HS-27A (cell line): Measurements from ENCODE around the gene MSANTD2.

Experiments used
- DNase-seq: peaks from one replicate; pipeline ENCODE4 v3.0.0-alpha.2; 2012; ENCODE audit warnings: low read depth, missing footprints

The MSANTD2 gene

DNA sequence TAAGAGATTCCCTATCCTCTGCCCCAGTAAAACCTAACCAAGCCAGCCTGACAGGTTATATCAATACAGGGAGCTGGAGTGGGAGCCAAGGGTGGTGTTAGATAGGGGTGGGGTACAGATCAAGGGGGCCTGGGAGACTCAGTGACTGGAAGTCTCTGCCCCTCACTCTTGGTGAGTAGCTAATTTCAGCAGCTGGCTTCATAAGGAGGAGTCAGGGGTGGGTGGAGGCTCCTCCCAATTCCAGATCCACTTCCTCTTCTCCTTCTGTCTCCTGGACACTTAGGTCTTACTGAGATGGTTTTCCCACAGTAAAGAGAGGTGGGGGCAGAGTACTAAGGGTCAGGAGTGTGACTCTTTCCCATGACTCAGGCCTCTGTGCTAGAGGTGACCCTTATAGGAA lies 47.0 kb downstream of the MSANTD2 start:
- no peak for DNase-seq

DNA sequence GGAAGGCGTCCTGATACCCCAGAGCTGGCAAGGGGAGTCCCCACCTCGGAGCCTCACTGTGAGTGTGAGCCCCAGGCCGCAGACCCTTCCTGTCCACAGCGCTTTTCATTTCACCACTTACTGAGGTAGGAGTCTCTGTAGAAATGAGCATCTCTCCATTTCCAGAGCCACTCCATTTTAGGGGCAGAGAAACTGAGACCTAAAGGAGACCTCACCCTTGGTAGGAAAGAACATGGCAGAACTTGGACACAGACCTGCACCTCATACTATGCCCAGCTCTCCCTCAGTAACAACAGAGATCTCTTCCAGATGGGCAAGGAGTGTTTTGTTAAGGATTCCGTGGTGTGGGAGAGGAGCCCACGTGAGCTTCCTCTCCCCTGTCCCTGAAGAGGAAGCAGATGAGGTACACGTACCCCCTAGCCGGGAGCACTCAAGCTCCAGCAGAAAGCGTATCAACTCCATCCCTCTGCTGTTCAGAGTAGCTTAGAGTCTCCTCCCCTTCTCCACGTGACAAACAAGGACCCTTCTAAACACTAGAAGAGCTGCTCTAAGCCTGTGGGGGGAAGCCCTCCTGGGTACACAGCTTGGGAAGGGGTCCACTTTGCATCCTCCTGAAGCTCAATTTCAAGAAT lies 47.6 kb downstream of the MSANTD2 start:
- no peak for DNase-seq

DNA sequence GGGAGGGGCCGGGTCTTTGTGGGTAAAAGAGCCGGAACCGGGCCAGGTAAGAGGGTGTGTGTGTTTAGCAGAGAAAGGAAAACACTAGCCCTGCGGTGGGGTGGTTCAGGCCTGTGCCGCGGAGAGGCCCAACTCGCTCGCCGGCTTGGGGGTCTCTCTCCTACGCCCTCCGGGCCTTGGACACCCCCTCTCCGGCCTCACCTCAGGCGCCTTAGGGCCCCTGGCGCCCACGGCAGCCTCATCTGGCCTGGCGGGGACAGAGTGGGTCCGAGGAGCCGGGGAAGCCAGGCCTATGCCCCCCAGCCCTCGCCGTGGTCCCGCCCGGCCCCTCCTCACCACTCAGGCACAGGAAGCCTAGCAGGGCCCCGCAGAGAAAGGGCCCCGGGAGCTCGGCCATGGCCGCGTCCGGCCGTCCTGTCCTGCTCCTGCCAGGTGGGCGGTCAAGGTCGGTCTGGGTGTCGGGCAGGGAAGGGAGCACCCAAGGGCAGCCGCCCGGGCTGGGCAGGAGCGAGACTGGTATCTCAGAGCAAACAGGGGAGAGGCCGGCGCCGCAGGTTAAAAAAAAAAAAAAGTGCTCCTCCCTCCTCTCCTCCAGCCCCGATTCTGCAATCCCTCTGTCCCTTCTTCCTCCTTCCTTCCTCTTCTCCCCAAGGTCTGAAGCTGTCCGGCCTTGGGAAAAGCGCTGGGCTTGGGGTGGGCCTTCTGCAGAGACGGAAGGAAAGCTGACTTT lies 48.3 kb downstream of the MSANTD2 start, which contains the start of gene VSIG2:
TSS of gene VSIG2 (minus strand) at position 515 of the 730 bp plus-strand sequence. CDS start at position 397, 118 bp downstream.
- no peak for DNase-seq

DNA sequence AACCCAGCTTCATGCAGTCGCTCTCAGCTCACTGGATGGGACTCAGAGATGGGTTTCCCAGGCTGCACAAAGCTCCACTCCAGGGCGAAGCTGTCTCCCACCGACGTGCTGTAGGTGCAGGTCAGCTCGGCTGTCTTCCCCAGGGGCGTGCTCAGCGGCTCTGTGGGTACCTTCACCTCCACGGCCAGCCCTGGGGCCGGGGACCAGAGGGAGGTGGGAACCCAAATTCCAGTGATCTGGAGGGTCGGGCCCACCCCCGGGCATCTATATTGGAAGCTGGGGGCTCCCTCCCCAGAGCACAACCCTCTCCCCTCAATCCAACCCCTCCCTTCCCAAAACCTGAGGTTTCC lies 48.8 kb downstream of the MSANTD2 start:
- DNase-seq, result no peak

DNA sequence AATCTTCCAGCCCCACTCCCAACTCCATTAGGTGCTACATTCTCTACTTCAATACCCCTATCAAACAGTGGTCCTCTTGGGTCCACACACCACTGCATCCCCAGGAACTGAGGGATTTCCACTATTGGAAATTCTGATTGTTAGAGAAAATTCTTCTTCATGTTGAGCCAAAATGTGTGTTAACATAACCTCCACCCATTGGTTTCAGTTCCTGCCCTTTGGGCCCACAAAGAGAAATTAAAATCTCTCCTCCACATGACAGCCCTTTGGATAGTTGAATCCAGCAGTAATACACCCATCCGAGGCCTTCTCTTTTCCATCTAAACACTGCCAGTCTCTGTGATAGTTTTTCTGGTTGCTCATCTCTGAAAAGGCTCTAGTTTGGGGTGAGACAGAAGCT lies 50.3 kb downstream of the MSANTD2 start:
- no peak for DNase-seq

DNA sequence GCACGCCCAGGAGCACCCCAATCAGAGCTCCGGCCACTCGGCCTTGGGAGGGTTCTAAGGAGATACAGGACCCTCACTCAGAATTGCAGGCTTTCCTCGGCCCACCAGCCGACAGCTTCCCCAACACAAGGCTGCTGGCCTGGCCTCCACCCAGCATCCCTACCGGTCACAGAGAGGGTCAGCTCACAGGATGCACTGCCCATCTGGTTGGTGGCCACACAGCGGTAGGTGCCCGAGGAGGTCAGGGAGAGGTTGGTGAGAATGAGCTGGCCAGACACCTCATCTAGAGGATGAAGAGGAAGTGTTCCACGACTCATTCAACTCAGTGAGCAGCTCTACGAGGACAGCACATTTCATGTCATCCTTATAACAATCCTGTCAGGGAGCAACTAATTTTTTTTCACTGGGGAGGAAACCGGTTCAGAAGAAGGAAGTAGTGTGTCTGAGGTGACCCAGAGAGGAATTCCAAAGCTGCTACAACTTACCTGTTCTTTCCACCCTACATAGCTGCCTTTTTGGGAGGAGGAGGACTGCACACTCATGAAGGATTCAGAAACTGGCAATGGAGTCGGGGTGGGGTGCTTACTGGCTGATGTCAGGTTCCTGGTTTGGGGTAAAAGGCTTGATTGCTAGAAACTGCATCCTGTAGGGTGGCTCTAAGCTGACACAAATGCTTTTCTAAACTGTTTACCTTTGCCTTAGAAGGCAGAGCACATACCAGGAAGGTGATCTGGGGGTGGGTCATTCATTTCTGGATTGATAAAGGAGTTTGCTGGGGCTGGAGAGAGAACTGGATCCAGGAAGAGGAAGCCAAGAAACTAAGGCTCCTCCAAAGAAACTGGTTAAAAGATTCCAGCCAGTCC lies 51.5 kb downstream of the MSANTD2 start:
- DNase-seq, result no peak

GRCh38 chr11:124748100-124748418 lies 52.1 kb downstream of the MSANTD2 start:
- no peak for DNase-seq

- DNase-seq, result no peak
Measured at GRCh38 chr11:124747406-124748099, 52.7 kb downstream of the MSANTD2 start.

GRCh38 chr11:124746621-124747243 lies 53.5 kb downstream of the MSANTD2 start:
- no peak for DNase-seq

DNA sequence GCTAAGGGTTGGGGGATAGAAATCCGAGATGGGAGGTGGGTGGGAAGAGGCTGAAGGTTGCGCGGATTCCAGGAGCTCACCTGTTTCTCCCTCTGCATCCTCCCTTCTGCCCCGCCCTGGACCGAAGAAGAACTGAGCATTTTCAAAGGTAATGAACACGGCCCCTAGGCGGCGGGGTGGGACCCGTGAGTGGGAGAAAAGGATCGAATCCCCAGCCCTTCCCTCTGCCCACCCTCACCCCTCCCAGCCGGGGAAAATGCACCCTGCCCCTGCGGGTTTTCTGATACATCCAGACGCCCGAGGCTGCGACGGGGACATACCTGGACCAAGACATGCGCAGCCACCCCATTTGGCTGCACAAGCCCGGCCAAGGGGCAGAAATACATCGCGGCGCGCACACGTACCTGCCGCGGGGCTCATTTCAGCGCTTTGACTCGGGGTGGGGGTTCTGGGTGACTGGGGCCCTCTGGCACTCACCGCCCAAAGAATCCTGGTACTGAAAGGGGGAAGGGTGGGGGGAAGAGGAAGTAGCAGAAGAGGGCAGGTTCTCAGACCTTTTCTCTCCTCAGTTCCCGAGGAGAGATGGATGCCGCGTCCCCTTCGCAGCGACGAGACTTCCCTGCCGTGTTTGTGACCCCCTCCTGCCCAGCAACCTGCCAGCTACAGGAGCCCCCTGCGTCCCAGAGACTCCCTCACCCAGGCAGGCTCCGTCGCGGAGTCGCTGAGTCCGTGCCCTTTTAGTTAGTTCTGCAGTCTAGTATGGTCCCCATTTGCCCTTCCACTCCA lies 54.2 kb downstream of the MSANTD2 start:
- DNase-seq, result no peak

GRCh38 chr11:124745270-124745834 lies 54.9 kb downstream of the MSANTD2 start:
- DNase-seq, result no peak

DNA sequence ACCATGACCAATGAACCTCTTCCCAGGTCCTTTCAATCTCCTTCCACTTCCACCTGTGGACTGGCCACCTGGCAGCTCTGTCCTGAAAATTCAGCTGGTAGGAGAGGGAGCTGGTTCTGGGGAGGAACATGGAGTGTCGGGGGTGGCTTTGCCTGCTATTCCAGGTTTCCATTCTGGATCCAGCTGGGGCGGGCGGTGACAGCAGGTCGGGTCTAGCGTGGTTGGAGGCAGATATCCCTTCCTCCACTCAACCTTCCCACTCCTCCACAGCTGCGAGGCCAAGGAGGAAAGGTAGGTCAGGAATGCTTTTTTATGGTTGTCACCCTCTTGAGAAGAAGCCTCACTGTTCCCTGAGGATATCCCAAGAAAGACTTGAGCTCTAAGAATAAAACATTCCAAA lies 57.2 kb downstream of the MSANTD2 start:
- no peak for DNase-seq

GRCh38 chr11:124742555-124742954 lies 57.7 kb downstream of the MSANTD2 start:
- no peak for DNase-seq

- DNase-seq, result no peak
Measured at GRCh38 chr11:124740277-124740882, 59.8 kb downstream of the MSANTD2 start.

DNA sequence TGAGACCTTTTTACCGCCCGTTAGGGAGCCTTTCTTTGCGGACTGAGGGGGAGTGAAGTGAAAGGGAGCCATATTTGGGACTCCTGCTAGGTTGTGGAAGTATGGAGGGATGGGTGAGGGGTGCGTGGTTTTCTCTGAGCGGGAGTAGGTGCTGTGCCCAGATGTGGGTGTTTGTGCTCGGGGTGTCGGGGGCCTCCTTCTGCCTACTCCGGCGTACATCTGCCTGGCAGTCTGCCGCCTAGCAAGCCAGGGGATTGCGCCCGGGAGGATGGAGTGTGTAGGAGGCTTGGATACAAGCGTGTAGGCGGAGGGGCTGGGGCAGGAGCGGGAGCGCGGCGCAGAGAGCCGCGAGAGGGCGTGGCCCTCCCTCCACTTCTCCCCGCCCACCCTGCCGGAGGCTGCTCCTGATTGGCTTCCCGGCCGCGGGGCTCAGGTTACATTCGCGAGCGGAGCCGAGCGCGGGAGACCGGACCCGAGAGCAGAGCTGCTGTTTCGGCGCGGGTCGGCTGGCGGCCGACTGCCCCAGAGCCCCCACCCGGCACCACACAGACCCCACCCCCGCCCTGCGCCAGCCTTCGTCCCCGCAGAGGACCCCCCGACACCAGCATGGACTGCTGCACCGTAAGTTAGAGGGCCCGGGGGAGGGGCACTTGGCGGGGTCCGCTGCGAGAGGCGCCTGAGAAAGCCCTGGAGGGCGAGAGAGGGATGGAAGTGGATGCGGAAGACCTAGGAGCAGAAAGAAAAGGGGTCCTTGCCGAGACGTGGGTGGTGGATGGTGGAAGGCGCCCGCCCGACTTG lies 60.5 kb downstream of the MSANTD2 start, which contains the start of gene NRGN:
TSS of gene NRGN (plus strand) at position 464 of the 798 bp plus-strand sequence. CDS start at position 607, 143 bp downstream.
- peak; percentile 35 for DNase-seq

- no peak for DNase-seq
Measured at GRCh38 chr11:124738713-124739478, 61.3 kb downstream of the MSANTD2 start.

GRCh38 chr11:124737638-124738305 lies 62.4 kb downstream of the MSANTD2 start:
- no peak for DNase-seq

DNA sequence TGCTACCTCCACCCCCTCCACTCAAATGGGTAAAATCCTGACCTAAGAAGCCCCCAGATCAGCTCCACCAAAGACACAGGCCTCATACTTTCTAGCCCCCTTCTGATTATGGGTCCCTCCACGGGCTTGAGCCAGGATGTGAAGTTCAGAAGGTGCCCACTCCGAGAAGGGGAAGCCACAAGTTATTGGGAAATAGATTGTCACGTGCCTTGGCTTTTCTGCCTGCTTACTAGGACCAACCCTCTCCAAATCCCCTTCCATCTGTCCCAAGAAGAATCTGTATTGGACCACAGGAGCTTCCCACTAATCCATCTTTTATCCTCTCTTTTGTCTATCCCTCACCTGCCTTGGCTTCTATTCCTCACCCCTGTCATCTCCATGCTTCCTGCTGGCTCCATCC lies 63.5 kb downstream of the MSANTD2 start:
- DNase-seq, result no peak
